Liver (tissue), 9 donors: ENCODE measurements around the gene OFD1. TPM values are rescaled to one million over a fixed set of nuclear protein-coding genes. Genes with fewer than 3 reads are reported as not detected.

ENCODE experiments used
- DNase-seq: peaks from one replicate; pipeline ENCODE4 v3.0.0-alpha.2; 2017; ENCODE audit warnings: low spot score
- H3K27ac ChIP-seq, 2 donors: one replicate each; pipeline ENCODE4 v1.7.0; 2013; ENCODE audit warnings: inconsistent platforms in 2 of 2, low read length in 2 of 2, control low read depth in 1 of 2, low read depth in 1 of 2, mild to moderate bottlenecking in 1 of 2
- H3K27me3 ChIP-seq, 4 donors: one replicate each; pipeline versions ENCODE4 v1.6.1 to v1.7.0; 2013; ENCODE audit warnings: low read length in 3 of 4, inconsistent platforms in 1 of 4, mild to moderate bottlenecking in 1 of 4, moderate library complexity in 1 of 4; ENCODE audit not compliant: control insufficient read depth in 4 of 4, insufficient read depth in 4 of 4
- H3K36me3 ChIP-seq, 4 donors: one replicate each; pipeline versions ENCODE4 v1.6.1 to v1.7.0; 2013; ENCODE audit warnings: low read length in 3 of 4, mild to moderate bottlenecking in 3 of 4, low read depth in 1 of 4, moderate library complexity in 1 of 4; ENCODE audit not compliant: control insufficient read depth in 4 of 4, insufficient read depth in 3 of 4
- H3K4me1 ChIP-seq, 4 donors: one replicate each; pipeline versions ENCODE4 v1.6.1 to v1.7.0; 2013; ENCODE audit warnings: low read length in 3 of 4, mild to moderate bottlenecking in 3 of 4, moderate library complexity in 1 of 4; ENCODE audit not compliant: control insufficient read depth in 4 of 4, insufficient read depth in 4 of 4
- H3K4me3 ChIP-seq, 3 donors: one replicate each; pipeline versions ENCODE4 v1.6.1 to v1.7.0; 2013; ENCODE audit warnings: low read length in 3 of 3, control low read depth in 1 of 3, low read depth in 1 of 3, mild to moderate bottlenecking in 1 of 3
- H3K9ac ChIP-seq, 2 donors: one replicate each; pipeline ENCODE4 v1.7.0; 2013; ENCODE audit warnings: low read length in 2 of 2, mild to moderate bottlenecking in 2 of 2, moderate library complexity in 2 of 2, control low read depth in 1 of 2, low read depth in 1 of 2
- H3K9me3 ChIP-seq, 4 donors: one replicate each; pipeline versions ENCODE4 v1.6.1 to v1.7.0; 2013; ENCODE audit warnings: low read length in 3 of 4; ENCODE audit not compliant: control insufficient read depth in 4 of 4
- EGR1 ChIP-seq, 2 donors: IDR thresholded peaks; 2 replicates each; pipeline ENCODE4 v1.6.1; 2016 to 2018; ENCODE audit warnings: antibody characterized with exemption in 2 of 2, low read depth in 2 of 2
- FOXA1 ChIP-seq: IDR thresholded peaks from 2 replicates; pipeline ENCODE4 v1.6.1; 2016; ENCODE audit warnings: antibody characterized with exemption
- GABPA ChIP-seq, 2 donors: IDR thresholded peaks in 1 of 2; conservative IDR thresholded peaks in 1 of 2; 2 replicates each; pipeline ENCODE4 v1.6.1; 2016; ENCODE audit warnings: antibody characterized with exemption in 2 of 2, mild to moderate bottlenecking in 1 of 2, moderate library complexity in 1 of 2
- JUND ChIP-seq, 2 donors: IDR thresholded peaks; 2 replicates each; pipeline ENCODE4 v1.6.1; 2016; ENCODE audit warnings: antibody characterized with exemption in 2 of 2
- NR2F2 ChIP-seq: IDR thresholded peaks from 2 replicates; pipeline ENCODE4 v1.6.1; 2016; ENCODE audit warnings: antibody characterized with exemption
- WGBS: extraction: QIAGEN DNeasy Blood & Tissue Kit; methylation state at CpG from one replicate; pipeline ENCODE4 v1.1.7; 2013; 5-methylcytosine and 5-hydroxymethylcytosine counted together
- polyA plus RNA-seq, 2 donors: library from polyadenylated mRNA; stranded (reverse) in 1 of 2; unstranded in 1 of 2; fragments of 200-250 nt in 1 of 2; fragments of >200 nt in 1 of 2; fragmentation: Nextera tagmentation in 1 of 2; extraction: Ambion mirVana in 1 of 2; gene quantifications; one replicate each; pipeline versions ENCODE4 v1.2.1 to v1.2.3, GENCODE V29; 2013 to 2015
- total RNA-seq, 2 donors: library from RNA; depleted of rRNA; stranded (reverse); fragments of >200 nt; gene quantifications; one replicate each; pipeline ENCODE4 v1.2.3, GENCODE V29; 2014
- donor health status: healthy.
- donor health status: healthy.
- donor health status: healthy.
- donor health status: healthy.
- donor health status: healthy.

The OFD1 gene
- total and polyA plus RNA-seq, 4 donors, result 2.9 to 15.7 (median 9.6) TPM

GRCh38 chrX:13816643-13817627 is 82.4 kb downstream of the OFD1 start, which contains the start of gene GPM6B:
TSS of gene GPM6B (minus strand) at chrX:13817093. CDS start at chrX:13816904, 189 bp downstream.
- H3K27me3 ChIP-seq, result peaks cover 0 to 2% (median 0%) of the 10 kb centered on the region in 4 donors
- no peaks in the 10 kb centered on the region for H3K4me1 ChIP-seq
- no peak within 1 kb of the TSS for H3K9ac ChIP-seq
- WGBS, result 33% methylated on average over 19 of the region's 19 CpGs
- no peak within 1 kb of the TSS for H3K27ac ChIP-seq
- TF ChIP-seq JUND (IDR thresholded peaks at IDR 0.05) (no peak), EGR1 (IDR thresholded peaks at IDR 0.05; ENCODE audit: low read depth in 2 of 2) (no peak), NR2F2 (no peak), FOXA1 (no peak), GABPA (IDR thresholded peaks at IDR 0.05 in 1 of 2, conservative IDR thresholded peaks at IDR 0.05 in 1 of 2) (no peak)
- no peaks in the 10 kb centered on the region for H3K9me3 ChIP-seq
- no peak within 1 kb of the TSS for H3K4me3 ChIP-seq
- no peaks in the 10 kb centered on the region for H3K36me3 ChIP-seq
- no peak for DNase-seq

Other genes with a start within 250 kb of the OFD1 start
- gene EGFL6, start 165.1 kb upstream of the OFD1 start, total RNA-seq, result under 1 TPM in 1 of 2 donors, not detected in 1; 0.23 TPM
- under 1 TPM in 1 of 2 donors, not detected in 1; 0.02 TPM for gene EGFL6, start 165.1 kb upstream of the OFD1 start, polyA plus RNA-seq
- gene TCEANC, start 81.6 kb upstream of the OFD1 start, total RNA-seq, result 1 to 10 TPM; 5.7 to 7.7 TPM
- 1 to 10 TPM in 1 of 2 donors, under 1 TPM in 1; 0.73 to 1.5 TPM for gene TCEANC, start 81.6 kb upstream of the OFD1 start, polyA plus RNA-seq
- gene RAB9A, start 45.6 kb upstream of the OFD1 start, total RNA-seq, result 10 to 100 TPM in 1 of 2 donors, 1 to 10 TPM in 1; 9.0 to 12.2 TPM
- gene RAB9A, start 45.6 kb upstream of the OFD1 start, polyA plus RNA-seq, result 10 to 100 TPM; 11.8 to 22.9 TPM
- gene TRAPPC2, start 128 bp upstream of the OFD1 start, total RNA-seq, result 10 to 100 TPM in 1 of 2 donors, 1 to 10 TPM in 1; 9.1 to 12.3 TPM
- gene TRAPPC2, start 128 bp upstream of the OFD1 start, polyA plus RNA-seq, result 1 to 10 TPM; 3.1 to 8.4 TPM
- gene GPM6B, start 82.3 kb downstream of the OFD1 start, total RNA-seq, result under 1 TPM; 0.42 to 0.84 TPM
- gene GPM6B, start 82.3 kb downstream of the OFD1 start, polyA plus RNA-seq, result 1 to 10 TPM in 1 of 2 donors, under 1 TPM in 1; 0.60 to 2.3 TPM